Activated naive CD4-positive, alpha-beta T cell treated with Interleukin-2 at 50 U/mL for 16 hours (primary cell): Measurements from ENCODE around the gene PGAP1.
A peak's percentile ranks its signal among the peaks of the same experiment; 100 is the strongest.

ENCODE experiments used
- DNase-seq: peaks from one replicate; pipeline ENCODE4 v3.0.0-alpha.2; 2020

The PGAP1 gene

DNA sequence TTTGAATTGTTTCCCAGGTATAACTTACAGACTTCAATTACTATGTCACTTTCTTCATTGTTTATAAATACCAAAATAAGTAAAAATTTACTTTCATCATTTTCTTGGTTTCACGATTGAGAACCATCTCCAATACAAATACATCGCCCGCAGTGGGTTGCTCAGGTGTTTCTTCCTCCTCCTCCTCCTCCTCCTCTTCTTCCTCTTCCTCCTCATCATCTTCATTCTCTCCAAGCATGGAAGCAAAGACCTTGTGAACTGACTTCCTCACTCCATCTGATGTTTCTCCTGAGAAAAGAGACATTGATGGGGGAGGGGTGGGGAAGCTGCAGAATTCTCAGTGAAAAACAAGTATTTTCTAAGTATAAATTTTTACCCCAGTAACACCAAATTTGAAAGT is 133.6 kb downstream of the PGAP1 start:
- DNase-seq = no peak

DNA sequence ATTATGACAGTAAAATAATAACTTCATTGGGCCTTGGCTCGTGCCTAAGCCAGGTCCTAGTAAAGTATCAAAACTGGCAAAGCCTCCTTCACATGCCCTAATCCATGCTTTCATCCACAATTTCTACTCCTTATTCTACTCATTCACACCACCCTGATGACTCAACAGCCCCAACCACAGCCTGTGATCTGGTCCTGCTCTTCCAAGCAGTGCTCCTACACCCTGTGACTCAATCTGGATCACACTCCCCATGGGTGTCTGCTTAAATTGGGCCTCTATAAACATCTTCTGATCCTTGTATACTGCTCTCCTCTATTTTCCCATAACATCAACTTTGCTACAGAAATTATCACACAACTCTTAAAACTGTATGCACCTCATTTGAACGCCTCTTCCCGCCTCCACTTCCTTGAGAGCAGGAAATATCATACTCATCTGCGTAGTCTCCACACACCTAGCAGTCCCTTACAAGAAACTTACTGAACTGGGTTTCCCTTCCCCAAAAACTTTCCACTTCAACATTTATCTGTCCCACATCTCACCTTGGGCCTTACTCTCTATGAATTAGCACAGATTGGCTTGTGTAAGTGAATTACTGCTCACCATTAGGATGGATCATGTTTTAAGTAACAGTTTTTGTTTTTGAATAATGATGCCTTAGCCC is 142.9 kb downstream of the PGAP1 start:
- DNase-seq = peak; percentile 15
